NCI-H748 treated with DMSO at 0.1 percent for 48 hours (cell line): ENCODE data around the gene DYNLT2B.
"Not testable (repeated sequence)": the region's sequence is repeated elsewhere in the genome, so short reads cannot be mapped to it uniquely, and the experiment has no call there.

Experiments
- DNase-seq: peaks from one replicate; lab custom pipeline; 2025; lab: John Stamatoyannopoulos, UW

The DYNLT2B gene

DNA sequence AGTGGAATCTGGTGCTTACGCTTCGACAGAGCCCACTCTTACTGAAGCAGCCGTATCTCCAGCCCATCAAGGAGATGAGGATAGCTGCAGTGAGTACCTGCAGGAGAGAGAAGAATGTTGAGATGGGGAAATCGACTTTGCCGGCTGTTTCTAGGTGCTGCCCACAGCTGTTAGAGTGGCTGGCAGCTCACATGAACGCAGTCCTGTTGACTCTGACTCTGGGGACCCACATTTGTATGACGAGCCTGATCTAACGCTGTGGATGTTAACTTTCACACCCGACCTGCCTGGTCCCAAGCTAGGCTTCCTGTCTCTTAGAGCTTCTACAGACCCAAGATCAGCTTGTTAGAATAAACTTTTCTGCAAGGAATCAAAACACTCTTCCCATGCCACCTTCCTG is 8.9 kb upstream of the DYNLT2B start:
- DNase-seq = no peak

GRCh38 chr3:196323691-196324090 is 5.7 kb upstream of the DYNLT2B start:
- no peak for DNase-seq

DNA sequence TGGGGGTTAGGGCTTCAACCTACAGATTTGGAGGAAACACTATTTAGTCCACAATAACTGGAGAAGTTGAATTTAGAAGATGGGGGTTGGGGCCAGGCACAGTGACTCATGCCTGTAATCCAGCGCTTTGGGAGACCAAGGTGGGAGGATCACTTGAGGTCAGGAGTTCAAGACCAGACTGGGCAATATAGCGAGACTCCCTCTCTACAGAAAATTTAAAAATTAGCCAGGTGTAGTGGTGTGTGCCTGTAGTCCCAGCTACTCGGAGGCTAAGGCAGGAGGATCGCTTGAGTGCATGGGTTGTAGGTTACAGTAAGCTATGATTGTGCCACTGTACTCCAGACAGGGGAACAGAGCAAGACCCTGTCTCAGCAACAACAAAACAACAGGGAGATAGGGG is 5.0 kb upstream of the DYNLT2B start:
- DNase-seq = no peak

DNA sequence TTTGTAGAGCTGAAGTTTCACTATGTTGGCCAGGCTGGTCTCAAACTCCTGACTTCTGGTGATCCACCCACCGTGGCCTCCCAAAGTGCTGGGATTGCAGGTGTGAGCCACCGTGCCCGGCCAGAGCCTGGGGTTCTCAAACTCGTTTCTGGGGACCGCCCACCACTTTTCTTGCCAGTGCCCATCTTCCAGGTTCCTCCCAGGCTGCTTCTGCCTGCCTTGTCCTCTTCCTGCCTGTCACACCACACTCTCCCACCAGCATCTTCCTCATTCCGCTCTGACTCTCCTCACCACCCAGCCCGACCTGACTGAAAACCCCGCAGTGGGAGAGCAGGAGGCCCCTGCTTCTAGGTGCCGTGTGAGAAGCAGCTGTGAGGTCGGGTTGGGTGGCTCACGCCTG is 3.1 kb upstream of the DYNLT2B start:
- no peak for DNase-seq

GRCh38 chr3:196320137-196320536 is 2.1 kb upstream of the DYNLT2B start:
- DNase-seq = no peak

- DNase-seq = not testable (repeated sequence)
Measured at GRCh38 chr3:196316799-196317686, 997 bp downstream of the DYNLT2B start.

GRCh38 chr3:196315821-196316220 is 2.2 kb downstream of the DYNLT2B start:
- DNase-seq = no peak

DNA sequence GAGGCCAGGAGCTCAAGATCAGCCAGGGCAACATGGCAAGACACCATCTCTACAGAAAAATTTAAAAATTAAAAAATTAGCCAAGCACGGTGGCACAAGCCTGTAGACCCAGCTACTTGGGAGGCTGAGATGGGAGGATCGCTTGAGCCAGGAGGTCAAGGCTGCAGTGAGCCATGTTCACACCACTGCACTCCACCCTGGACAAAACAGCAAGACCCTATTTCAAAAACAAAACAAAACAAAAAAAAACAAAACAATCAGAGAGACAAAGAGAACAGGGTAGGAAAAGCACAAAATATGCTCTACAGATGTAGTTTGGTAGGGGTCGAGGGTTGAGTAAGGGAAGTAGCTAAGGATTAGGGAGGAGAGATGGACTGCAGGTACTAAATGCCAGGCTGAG is 3.4 kb downstream of the DYNLT2B start:
- no peak for DNase-seq

GRCh38 chr3:196314086-196314485 is 4.0 kb downstream of the DYNLT2B start:
- DNase-seq = not testable (repeated sequence)

- not testable (repeated sequence) for DNase-seq
Measured at GRCh38 chr3:196302960-196303359, 15.1 kb downstream of the DYNLT2B start.

DNA sequence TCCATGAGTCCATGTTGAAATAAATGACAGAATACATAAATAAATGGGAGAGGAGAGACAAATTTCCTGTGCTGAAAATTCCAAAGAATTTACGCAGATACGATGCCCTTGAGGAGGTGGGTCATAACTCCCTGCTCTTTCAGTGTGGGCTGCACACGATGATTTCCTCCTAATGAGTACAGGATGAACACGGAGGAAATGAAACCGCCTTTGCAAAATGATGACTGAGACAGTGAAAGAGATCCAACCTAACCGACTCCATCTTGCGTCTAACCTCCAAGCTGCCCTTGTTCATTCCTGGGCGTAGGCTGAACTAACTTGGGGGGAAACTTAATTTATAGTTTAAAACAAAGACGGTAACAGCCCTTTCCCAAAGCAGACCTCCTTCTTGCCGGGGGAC is 15.5 kb downstream of the DYNLT2B start:
- DNase-seq = not testable (repeated sequence)

- DNase-seq = no peak
Measured at GRCh38 chr3:196298521-196298920, 19.5 kb downstream of the DYNLT2B start.

- no peak for DNase-seq
Measured at GRCh38 chr3:196292286-196292923, 25.6 kb downstream of the DYNLT2B start.

GRCh38 chr3:196288141-196288460 is 29.9 kb downstream of the DYNLT2B start:
- no peak for DNase-seq

- peak; percentile 65 for DNase-seq
Measured at GRCh38 chr3:196287440-196288140, 30.4 kb downstream of the DYNLT2B start, which contains the start of gene PCYT1A. PCYT1A (minus strand) TSS chr3:196287726; CDS start chr3:196270531, 17,195 bp downstream.

- DNase-seq = no peak
Measured at GRCh38 chr3:196287090-196287439, 31.0 kb downstream of the DYNLT2B start.

GRCh38 chr3:196284396-196284795 is 33.6 kb downstream of the DYNLT2B start:
- no peak for DNase-seq

GRCh38 chr3:196281962-196282361 is 36.1 kb downstream of the DYNLT2B start:
- no peak for DNase-seq

DNA sequence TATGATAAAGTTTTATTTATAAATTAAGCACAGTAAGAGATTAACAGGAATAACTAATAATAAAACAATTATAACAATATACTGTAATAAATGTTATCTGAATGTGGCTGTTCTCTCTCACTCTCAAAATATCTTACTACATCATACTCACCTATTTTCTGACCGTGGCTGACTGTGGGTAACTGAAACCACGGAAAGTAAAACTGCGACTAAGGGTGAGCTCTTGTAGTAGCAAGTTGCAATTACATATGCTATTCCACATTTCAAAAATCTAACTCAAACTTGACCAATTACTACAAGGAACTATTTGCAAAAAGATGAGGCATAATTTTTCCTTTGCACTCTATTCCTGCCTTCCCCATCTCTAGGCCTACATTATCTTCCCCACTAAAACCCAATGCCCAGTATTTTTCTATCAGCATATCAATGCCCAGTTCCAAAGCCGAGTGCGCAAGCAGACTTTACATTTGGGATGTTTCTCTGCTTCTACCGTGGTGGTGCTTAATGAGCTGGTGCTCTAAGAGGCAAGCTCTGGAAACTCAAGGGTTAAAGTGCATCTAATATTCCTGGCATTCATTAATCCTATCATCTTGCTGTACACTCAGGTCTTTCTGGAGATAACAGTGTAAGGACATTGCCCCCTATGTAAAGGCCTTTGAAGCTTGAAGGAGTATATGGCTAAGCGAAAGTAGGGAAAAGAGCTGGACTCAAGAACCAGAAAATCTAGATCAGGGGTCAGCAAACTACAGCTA is 37.2 kb downstream of the DYNLT2B start:
- no peak for DNase-seq

DNA sequence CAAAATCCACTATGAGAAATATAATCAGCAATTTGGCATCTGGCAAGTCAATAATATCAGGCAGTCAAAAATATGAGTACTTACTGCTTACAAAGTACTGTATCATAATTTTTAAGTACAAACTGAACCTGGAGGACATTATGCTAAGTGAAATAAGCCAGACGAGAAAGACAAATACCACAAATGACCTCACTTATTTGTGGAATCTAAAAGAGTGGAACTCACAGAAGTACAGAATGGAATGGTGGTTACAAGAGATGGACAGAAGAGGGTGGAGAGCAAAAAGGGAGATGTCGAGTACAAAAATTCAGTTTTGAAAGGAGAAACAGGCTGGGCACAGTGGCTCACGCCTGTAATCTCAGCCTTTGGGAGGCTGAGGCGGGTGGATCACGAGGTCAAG is 42.9 kb downstream of the DYNLT2B start:
- no peak for DNase-seq

- DNase-seq = no peak
Measured at GRCh38 chr3:196274585-196274984, 43.5 kb downstream of the DYNLT2B start.

- DNase-seq = no peak
Measured at GRCh38 chr3:196273655-196274054, 44.4 kb downstream of the DYNLT2B start.
